ENCODE data around the gene PCDHA3. TPM values are rescaled to one million over a fixed set of nuclear protein-coding genes. Genes with fewer than 3 reads are reported as not detected.

PCDHA3 gene
- total and polyA plus RNA-seq, 2 of the 8 experiments (the other 6 are each of a cell fraction or from before 2014, with no cell fraction given): 0.48 to 0.67 TPM

GRCh38 chr5:140808889-140809291, 8.0 kb downstream of the PCDHA3 start:
- Histone ChIP-seq H3K23ac (ENCODE audit: insufficient read length) (no peak overlapping the region), H3K27ac (ENCODE audit: low read depth, low read length) (no peak overlapping the region), H3K79me1 (ENCODE audit: low read depth, low read length) (no peaks in the 10 kb centered on the region), H2AFZ (ENCODE audit: low read length) (no peak overlapping the region), H3K4ac (replicated peaks; ENCODE audit: insufficient read length, low read depth, low read length) (no peak overlapping the region), H4K5ac (ENCODE audit: insufficient read length, low read depth, low read length) (no peak overlapping the region), H3K27me3 (replicated peaks in 1 of 4; ENCODE audit: control insufficient read depth in 3 of 4, extremely low read depth in 1 of 4, insufficient read depth in 3 of 4, low read length in 3 of 4) (no peaks in the 10 kb centered on the region), H3K14ac (ENCODE audit: insufficient read length) (no peak overlapping the region), H4K91ac (replicated peaks; ENCODE audit: insufficient read length, low read length) (no peak overlapping the region), H4K20me1 (replicated peaks in 1 of 2; ENCODE audit: control insufficient read depth in 1 of 2, insufficient read depth in 2 of 2, low read length in 2 of 2) (no peaks in the 10 kb centered on the region), H2BK15ac (ENCODE audit: low read length) (no peak overlapping the region), H3K79me2 (ENCODE audit: control insufficient read depth in 1 of 2, insufficient read depth in 2 of 2, low read length in 2 of 2) (no peaks in the 10 kb centered on the region), H3K4me2 (ENCODE audit: insufficient read depth in 1 of 2, low read depth in 2 of 2, low read length in 2 of 2) (no peak overlapping the region), H3K36me3 (ENCODE audit: control insufficient read depth in 2 of 4, insufficient read depth in 4 of 4, low read length in 3 of 4) (no peaks in the 10 kb centered on the region), H3K18ac (ENCODE audit: extremely low read depth, low read length) (no peak overlapping the region), H2BK20ac (ENCODE audit: low read length) (no peak overlapping the region), H2BK5ac (ENCODE audit: low read depth, low read length) (no peak overlapping the region), H4K8ac (ENCODE audit: extremely low read depth, insufficient read depth, low read length) (peak overlapping the region; percentile 68; the same call in 1 of the 2 replicates), H3K4me3 (ENCODE audit: extremely low read depth in 1 of 4, insufficient read depth in 2 of 4, low read depth in 3 of 4, low read length in 4 of 4) (no peak overlapping the region), H3K4me1 (replicated peaks in 1 of 4; ENCODE audit: control insufficient read depth in 3 of 4, insufficient read depth in 4 of 4, low read length in 3 of 4) (no peaks in the 10 kb centered on the region), H3K56ac (replicated peaks; ENCODE audit: insufficient read length, low read depth, low read length) (no peak overlapping the region), H3K23me2 (ENCODE audit: low read depth, low read length) (no peaks in the 10 kb centered on the region), H2BK120ac (replicated peaks; ENCODE audit: low read depth, low read length) (no peak overlapping the region), H3K9ac (replicated peaks in 1 of 4; ENCODE audit: extremely low read depth in 1 of 4, low read depth in 3 of 4, low read length in 3 of 4) (no peak overlapping the region), H2AK5ac (ENCODE audit: low read depth, low read length) (no peak overlapping the region), H3K9me3 (ENCODE audit: insufficient read depth in 2 of 2, low read depth in 1 of 2, low read length in 1 of 2) (no peaks in the 10 kb centered on the region; a peak in 1 of 4 replicates), H2BK12ac (ENCODE audit: low read depth, low read length) (no peak overlapping the region)
- 94% methylated on average over 39 of the region's 43 CpGs; no CpG with 5 or more reads in 1 of the 2 experiments for WGBS, 2 experiments (ENCODE audit: extremely low coverage in 1 of 2, insufficient coverage in 1 of 2, insufficient read length in 1 of 2, insufficient replicate concordance in 2 of 2, low coverage in 1 of 2, low lambda C conversion rate in 2 of 2, missing lambda C conversion rate in 1 of 2)
- DNase-seq (ENCODE audit: low read depth in 1 of 2, low spot score in 2 of 2) (no peak), FAIRE-seq (no peak)
- ChIA-PET CTCF (ENCODE audit: partially characterized antibody) (interaction anchor here (0.7 to 5.5 kb wide), 12 partner anchors 7 to 269 kb away, joined by 3 to 59 read pairs (median 24); partner anchors contain the start of genes PCDHA1, PCDHA2, PCDHA5 and PCDHA6), POLR2A (ENCODE audit: partially characterized antibody) (interaction anchor here (1.1 to 1.4 kb wide), 2 partner anchors 9 to 22 kb away, joined by 4 to 5 read pairs; partner anchors contain the start of gene PCDHA1)
- TF ChIP-seq RXRA (IDR thresholded peaks at IDR 0.05; ENCODE audit: insufficient read depth, low read depth, low read length): no peak
- no peak for TF ChIP-seq KDM4A (IDR thresholded peaks at IDR 0.05; ENCODE audit: low read depth, low read length, severe bottlenecking)
- TF ChIP-seq KDM1A (IDR thresholded peaks at IDR 0.05; ENCODE audit: borderline replicate concordance, low read length): no peak
- TF ChIP-seq POLR2AphosphoS5 (IDR thresholded peaks at IDR 0.05; ENCODE audit: low read depth, low read length): no peak
